MCF 10A (cell line): Measurements from ENCODE around the gene FAM193B. TPM values are rescaled to one million over a fixed set of nuclear protein-coding genes. Genes with fewer than 3 reads are reported as not detected.
A peak's percentile ranks its signal among the peaks of the same experiment; 100 is the strongest.

Experiments
- BruUV-seq: library from RNA; stranded (reverse); fragments of 400-500 nt; replicated peaks from 2 replicates; lab custom pipeline; 2021; lab: Mats Ljungman, UMichigan
- CTCF ChIA-PET: fragments of 300-600 bp; sonication (Branson Sonifier 250); formaldehyde crosslinking; extraction: SDS; loops from one replicate; lab custom pipeline; 2021; ENCODE audit warnings: antibody characterized with exemption, inconsistent platforms; lab: Yijun Ruan, JAX
- POLR2A ChIA-PET: fragments of 300-600, 350-650 bp; sonication (Branson Sonifier 250); formaldehyde crosslinking; extraction: SDS; loops from one replicate; lab custom pipeline; 2020; ENCODE audit warnings: antibody characterized with exemption, inconsistent platforms; lab: Yijun Ruan, JAX
- DNase-seq: peaks from one replicate; pipeline ENCODE4 v3.0.0-alpha.2; 2018; ENCODE audit not compliant: unreplicated experiment
- H3K27ac Mint-ChIP-seq: one replicate; pipeline ENCODE4 v1.8.0; 2022; ENCODE audit warnings: mild to moderate bottlenecking, low read depth, mixed read lengths; ENCODE audit not compliant: unreplicated experiment
- H3K27me3 Mint-ChIP-seq: one replicate; pipeline ENCODE4 v1.8.0; 2022; ENCODE audit warnings: mixed read lengths; ENCODE audit not compliant: insufficient read depth, unreplicated experiment
- H3K36me3 Mint-ChIP-seq: one replicate; pipeline ENCODE4 v1.8.0; 2022; ENCODE audit warnings: mild to moderate bottlenecking, moderate library complexity, mixed read lengths; ENCODE audit not compliant: insufficient read depth, unreplicated experiment
- H3K4me1 Mint-ChIP-seq: one replicate; pipeline ENCODE4 v1.8.0; 2022; ENCODE audit warnings: mixed read lengths; ENCODE audit not compliant: insufficient read depth, unreplicated experiment
- H3K4me3 Mint-ChIP-seq: one replicate; pipeline ENCODE4 v1.8.0; 2022; ENCODE audit warnings: mild to moderate bottlenecking, moderate library complexity, mixed read lengths; ENCODE audit not compliant: unreplicated experiment
- H3K9me3 Mint-ChIP-seq: one replicate; pipeline ENCODE4 v1.8.0; 2022; ENCODE audit warnings: mixed read lengths; ENCODE audit not compliant: unreplicated experiment
- intact Hi-C: fragments of 100-400 bp; cut with micrococcal nuclease; formaldehyde crosslinking; loops from 2 replicates; pipeline ENCODE4 v1.14.1; 2022
- total RNA-seq: library from RNA; stranded (reverse); gene quantifications from 2 replicates; pipeline ENCODE4 v1.2.3, GENCODE V29; 2022
- TF ChIP-seq, protein P1 (sequence below): fragments of 200-600 bp; IDR thresholded peaks from one replicate; pipeline ENCODE4 v1.8.0; 2022; ENCODE audit warnings: antibody characterized with exemption, mild to moderate bottlenecking; ENCODE audit not compliant: unreplicated experiment

Gene FAM193B
- total RNA-seq, 1 experiment from 2014 or later: 80.4 TPM

DNA sequence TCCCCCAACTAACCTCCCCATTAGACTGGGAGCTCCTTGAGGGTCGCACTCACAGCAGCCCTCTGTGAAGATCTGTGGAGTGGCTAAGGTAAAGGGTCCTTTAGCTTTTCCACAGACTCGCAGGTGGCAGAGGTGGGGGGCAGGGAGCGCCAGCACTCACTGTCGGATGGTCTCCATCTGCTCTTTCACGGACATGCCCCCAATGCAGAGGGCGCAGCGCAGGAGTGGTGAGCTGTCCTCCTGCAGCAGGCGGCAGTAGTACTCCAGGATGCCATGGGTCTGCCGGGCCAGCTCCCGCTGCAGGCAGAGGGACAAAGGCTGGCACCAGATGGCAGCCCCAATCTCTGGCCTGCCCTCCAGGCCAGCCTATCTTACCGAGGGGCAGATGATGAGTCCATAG is 39.8 kb downstream of the FAM193B start:
- Mint-ChIP-seq H3K27me3 (no peaks in the 10 kb centered on the region), H3K36me3 (peaks cover 68% of the 10 kb centered on the region), H3K4me3 (no peak overlapping the region), H3K27ac (no peak overlapping the region), H3K9me3 (no peaks in the 10 kb centered on the region), H3K4me1 (peaks cover 28% of the 10 kb centered on the region)
- ChIA-PET CTCF (interaction anchor here (0.6 to 4.3 kb wide), 5 partner anchors 13 to 1217 kb away, joined by 3 to 42 read pairs (median 3); no protein-coding TSS in a partner anchor), POLR2A (interaction anchor here (0.7 kb wide), 1 partner anchor 17 kb away, joined by 3 read pairs; the partner anchor contains the start of gene PDLIM7)
- BruUV-seq: no TSS peak
- DNase-seq: no peak
- intact Hi-C loops: no loop called here
- TF ChIP-seq, protein P1, sequence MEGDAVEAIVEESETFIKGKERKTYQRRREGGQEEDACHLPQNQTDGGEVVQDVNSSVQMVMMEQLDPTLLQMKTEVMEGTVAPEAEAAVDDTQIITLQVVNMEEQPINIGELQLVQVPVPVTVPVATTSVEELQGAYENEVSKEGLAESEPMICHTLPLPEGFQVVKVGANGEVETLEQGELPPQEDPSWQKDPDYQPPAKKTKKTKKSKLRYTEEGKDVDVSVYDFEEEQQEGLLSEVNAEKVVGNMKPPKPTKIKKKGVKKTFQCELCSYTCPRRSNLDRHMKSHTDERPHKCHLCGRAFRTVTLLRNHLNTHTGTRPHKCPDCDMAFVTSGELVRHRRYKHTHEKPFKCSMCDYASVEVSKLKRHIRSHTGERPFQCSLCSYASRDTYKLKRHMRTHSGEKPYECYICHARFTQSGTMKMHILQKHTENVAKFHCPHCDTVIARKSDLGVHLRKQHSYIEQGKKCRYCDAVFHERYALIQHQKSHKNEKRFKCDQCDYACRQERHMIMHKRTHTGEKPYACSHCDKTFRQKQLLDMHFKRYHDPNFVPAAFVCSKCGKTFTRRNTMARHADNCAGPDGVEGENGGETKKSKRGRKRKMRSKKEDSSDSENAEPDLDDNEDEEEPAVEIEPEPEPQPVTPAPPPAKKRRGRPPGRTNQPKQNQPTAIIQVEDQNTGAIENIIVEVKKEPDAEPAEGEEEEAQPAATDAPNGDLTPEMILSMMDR: no peak

DNA sequence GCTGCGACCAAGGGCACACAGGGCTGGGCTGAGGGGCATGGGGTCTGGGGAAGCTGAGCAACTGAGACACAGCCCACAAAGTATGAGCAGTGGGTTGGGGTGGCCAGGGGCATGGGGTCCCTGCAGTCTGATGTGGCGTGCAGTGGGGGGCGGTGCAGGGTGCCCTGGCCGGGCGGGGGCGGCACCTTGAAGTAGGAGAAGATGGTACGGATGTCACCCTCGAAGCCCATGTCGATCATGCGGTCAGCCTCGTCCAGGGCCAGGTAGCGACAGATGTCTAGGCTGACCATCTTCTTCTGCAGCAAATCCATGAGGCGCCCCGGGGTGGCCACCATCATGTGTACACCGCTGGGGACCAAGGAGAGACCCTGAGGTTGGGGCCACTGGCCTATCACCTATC is 40.9 kb downstream of the FAM193B start:
- ChIA-PET POLR2A (no interaction called here), CTCF (interaction anchor here (0.6 to 4.3 kb wide), 2 partner anchors 12 to 21 kb away, joined by 3 to 42 read pairs; no protein-coding TSS in a partner anchor)
- TF ChIP-seq, protein P1: no peak
- H3K36me3 Mint-ChIP-seq: peaks cover 68% of the 10 kb centered on the region
- H3K4me1 Mint-ChIP-seq: peaks cover 22% of the 10 kb centered on the region
- no peak overlapping the region for H3K27ac Mint-ChIP-seq
- H3K9me3 Mint-ChIP-seq: no peaks in the 10 kb centered on the region
- no peak for DNase-seq
- BruUV-seq: no TSS peak
- H3K27me3 Mint-ChIP-seq: no peaks in the 10 kb centered on the region
- H3K4me3 Mint-ChIP-seq: no peak overlapping the region
- intact Hi-C loops: no loop called here

DNA sequence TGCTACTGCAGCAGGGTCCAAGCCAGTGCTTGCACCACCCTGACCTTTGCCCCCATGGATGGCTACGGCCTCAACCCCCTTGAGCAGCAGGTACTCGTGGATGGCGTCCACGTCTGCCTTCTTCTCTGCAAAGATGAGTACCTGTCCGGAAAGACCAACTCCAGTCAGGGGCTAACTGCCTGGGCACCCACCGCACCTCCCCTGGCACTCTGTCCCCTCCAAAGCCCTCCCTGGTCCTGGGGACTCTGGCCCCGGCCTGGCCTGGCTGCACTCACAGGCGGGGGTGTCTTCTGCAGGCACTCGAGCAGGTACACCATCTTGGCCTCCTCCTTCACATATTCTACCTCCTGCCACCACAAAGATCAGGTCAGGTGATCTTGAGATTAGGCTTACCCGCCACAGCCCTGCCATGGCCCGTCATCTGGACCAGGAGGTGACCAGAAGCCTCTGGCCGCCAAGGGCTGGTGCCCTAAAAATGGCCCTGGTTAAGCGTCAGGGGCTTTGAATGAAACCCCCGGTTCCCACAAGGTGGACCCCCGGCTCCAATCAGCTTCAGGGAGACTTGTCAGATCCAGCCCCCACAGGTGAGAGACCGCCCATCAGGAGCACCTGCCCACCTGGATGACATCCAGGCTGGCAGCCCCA is 41.5 kb downstream of the FAM193B start:
- Mint-ChIP-seq H3K27me3 (no peaks in the 10 kb centered on the region), H3K4me1 (peaks cover 22% of the 10 kb centered on the region), H3K36me3 (peaks cover 68% of the 10 kb centered on the region), H3K9me3 (no peaks in the 10 kb centered on the region), H3K4me3 (no peak overlapping the region), H3K27ac (no peak overlapping the region)
- intact Hi-C loops: no loop called here
- CTCF ChIA-PET: interaction anchor here (4.1 kb wide), 1 partner anchor 12 kb away, joined by 51 read pairs; no protein-coding TSS in a partner anchor
- POLR2A ChIA-PET: no interaction called here
- TF ChIP-seq, protein P1: no peak
- DNase-seq: no peak
- BruUV-seq: no TSS peak

DNA sequence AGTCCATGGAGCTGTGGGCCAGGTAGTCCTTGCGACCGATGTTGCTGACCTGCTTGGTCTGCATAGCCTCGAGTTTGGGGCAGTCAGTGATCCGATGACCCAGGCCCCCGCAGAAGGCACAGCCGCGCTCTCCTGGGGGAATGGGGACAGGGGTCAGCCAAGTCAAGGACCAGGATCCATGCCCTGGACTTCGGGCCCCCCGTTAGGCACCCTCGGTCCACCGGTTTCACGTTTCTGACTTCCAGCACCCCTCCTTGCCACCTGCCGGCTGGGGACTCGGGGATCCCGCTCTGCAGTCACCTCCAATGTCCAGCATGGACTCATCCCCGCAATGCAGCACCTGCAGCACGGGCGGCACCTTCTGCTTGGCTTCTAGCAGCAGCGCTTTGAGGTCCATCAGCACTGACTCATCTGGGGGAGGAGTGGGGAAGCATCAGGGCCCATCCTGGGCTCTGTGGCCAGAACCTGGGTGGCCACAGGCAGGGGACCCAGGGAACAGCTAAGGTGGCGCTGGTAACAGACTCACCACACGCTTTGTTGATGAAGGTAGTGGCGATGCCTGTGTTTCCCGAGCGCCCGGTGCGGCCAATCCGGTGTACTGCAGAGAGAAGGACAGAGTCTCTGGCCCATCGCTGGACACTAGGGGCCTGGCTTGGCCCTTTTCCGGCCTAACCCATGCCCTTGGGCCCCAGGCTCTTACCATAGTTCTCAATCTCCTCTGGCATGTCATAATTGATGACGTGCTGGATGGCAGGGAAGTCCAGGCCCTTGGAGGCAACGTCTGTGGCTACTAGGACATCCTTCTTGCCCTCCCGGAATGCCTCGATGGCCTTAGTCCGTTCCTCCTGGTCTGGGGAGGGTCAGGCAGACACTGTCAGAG is 42.3 kb downstream of the FAM193B start:
- ChIA-PET POLR2A (no interaction called here), CTCF (interaction anchor here (4.1 kb wide), 1 partner anchor 11 kb away, joined by 51 read pairs; no protein-coding TSS in a partner anchor)
- H3K27ac Mint-ChIP-seq: no peak overlapping the region
- H3K4me3 Mint-ChIP-seq: no peak overlapping the region
- TSS peak; percentile 60 for BruUV-seq
- DNase-seq: no peak
- TF ChIP-seq, protein P1: no peak
- peaks cover 62% of the 10 kb centered on the region for H3K36me3 Mint-ChIP-seq
- peaks cover 22% of the 10 kb centered on the region for H3K4me1 Mint-ChIP-seq
- no peaks in the 10 kb centered on the region for H3K27me3 Mint-ChIP-seq
- intact Hi-C loops: no loop called here
- no peaks in the 10 kb centered on the region for H3K9me3 Mint-ChIP-seq
